HG02970 (cell line): Measurements from ENCODE around the gene SKAP1.
"Not testable (repeated sequence)": the region's sequence is repeated elsewhere in the genome, so short reads cannot be mapped to it uniquely, and the experiment has no call there.

Experiments used
- ATAC-seq: cut with Tn5 transposase; IDR thresholded peaks from one replicate; pipeline ENCODE4 v1.9.1; 2021; ENCODE audit warnings: mild to moderate bottlenecking, moderate library complexity, moderate number of reproducible peaks; ENCODE audit not compliant: unreplicated experiment, low FRiP score

SKAP1 gene

GRCh38 chr17:48420823-48421222, 9.2 kb downstream of the SKAP1 start:
- ATAC-seq, result no peak

- ATAC-seq, result no peak
Observed at GRCh38 chr17:48416971-48417370, 13.0 kb downstream of the SKAP1 start.

GRCh38 chr17:48413613-48414405, 16.2 kb downstream of the SKAP1 start:
- no peak for ATAC-seq

GRCh38 chr17:48412841-48413240, 17.2 kb downstream of the SKAP1 start:
- no peak for ATAC-seq

- not testable (repeated sequence) for ATAC-seq
Observed at GRCh38 chr17:48410821-48411220, 19.2 kb downstream of the SKAP1 start.

- no peak for ATAC-seq
Observed at GRCh38 chr17:48409607-48410006, 20.4 kb downstream of the SKAP1 start.

GRCh38 chr17:48406936-48407567, 23.0 kb downstream of the SKAP1 start:
- no peak for ATAC-seq

GRCh38 chr17:48394821-48395220, 35.2 kb downstream of the SKAP1 start:
- ATAC-seq, result no peak

- ATAC-seq, result no peak
Observed at GRCh38 chr17:48393283-48393682, 36.7 kb downstream of the SKAP1 start.

- no peak for ATAC-seq
Observed at GRCh38 chr17:48392857-48393256, 37.2 kb downstream of the SKAP1 start.

- ATAC-seq, result no peak
Observed at GRCh38 chr17:48391444-48391843, 38.6 kb downstream of the SKAP1 start.

- ATAC-seq, result no peak
Observed at GRCh38 chr17:48389903-48390302, 40.1 kb downstream of the SKAP1 start.

GRCh38 chr17:48388955-48389743, 40.9 kb downstream of the SKAP1 start:
- ATAC-seq, result no peak

GRCh38 chr17:48386826-48387225, 43.2 kb downstream of the SKAP1 start:
- no peak for ATAC-seq

- ATAC-seq, result no peak
Observed at GRCh38 chr17:48385319-48385718, 44.7 kb downstream of the SKAP1 start.

- no peak for ATAC-seq
Observed at GRCh38 chr17:48384164-48384563, 45.9 kb downstream of the SKAP1 start.

- ATAC-seq, result no peak
Observed at GRCh38 chr17:48382989-48383388, 47.0 kb downstream of the SKAP1 start.

- ATAC-seq, result no peak
Observed at GRCh38 chr17:48378708-48379392, 51.2 kb downstream of the SKAP1 start.

GRCh38 chr17:48378238-48378637, 51.8 kb downstream of the SKAP1 start:
- no peak for ATAC-seq

GRCh38 chr17:48376682-48377325, 53.2 kb downstream of the SKAP1 start:
- no peak for ATAC-seq
